Measurements from ENCODE around the gene IL4I1. TPM values are rescaled to one million over a fixed set of nuclear protein-coding genes. Genes with fewer than 3 reads are reported as not detected.

The IL4I1 gene
- total RNA-seq, 4 donors from 2014 or later = 0.56 to 0.91 (median 0.73) TPM

DNA sequence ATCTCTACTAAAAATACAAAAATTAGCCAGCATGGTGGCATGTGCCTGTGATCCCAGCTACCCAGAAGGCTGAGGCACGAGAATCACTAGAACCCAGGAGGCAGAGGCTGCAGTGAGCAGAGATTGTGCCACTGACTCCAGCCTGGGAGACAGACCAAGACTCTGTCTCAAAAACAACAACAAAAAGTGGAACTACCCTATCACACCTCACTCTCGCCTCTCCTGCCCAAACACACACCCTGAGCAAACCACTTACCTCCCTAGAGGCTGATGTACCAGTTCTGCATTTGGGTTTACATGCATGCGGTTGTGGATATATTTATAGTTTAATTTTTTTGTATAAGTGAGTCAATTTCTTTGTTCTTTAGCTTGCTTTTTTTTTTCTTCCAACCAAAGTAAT lies 53.4 kb downstream of the IL4I1 start:
- intact Hi-C loops (cut with DNase I) = no loop called here
- TF ChIP-seq, protein P1, sequence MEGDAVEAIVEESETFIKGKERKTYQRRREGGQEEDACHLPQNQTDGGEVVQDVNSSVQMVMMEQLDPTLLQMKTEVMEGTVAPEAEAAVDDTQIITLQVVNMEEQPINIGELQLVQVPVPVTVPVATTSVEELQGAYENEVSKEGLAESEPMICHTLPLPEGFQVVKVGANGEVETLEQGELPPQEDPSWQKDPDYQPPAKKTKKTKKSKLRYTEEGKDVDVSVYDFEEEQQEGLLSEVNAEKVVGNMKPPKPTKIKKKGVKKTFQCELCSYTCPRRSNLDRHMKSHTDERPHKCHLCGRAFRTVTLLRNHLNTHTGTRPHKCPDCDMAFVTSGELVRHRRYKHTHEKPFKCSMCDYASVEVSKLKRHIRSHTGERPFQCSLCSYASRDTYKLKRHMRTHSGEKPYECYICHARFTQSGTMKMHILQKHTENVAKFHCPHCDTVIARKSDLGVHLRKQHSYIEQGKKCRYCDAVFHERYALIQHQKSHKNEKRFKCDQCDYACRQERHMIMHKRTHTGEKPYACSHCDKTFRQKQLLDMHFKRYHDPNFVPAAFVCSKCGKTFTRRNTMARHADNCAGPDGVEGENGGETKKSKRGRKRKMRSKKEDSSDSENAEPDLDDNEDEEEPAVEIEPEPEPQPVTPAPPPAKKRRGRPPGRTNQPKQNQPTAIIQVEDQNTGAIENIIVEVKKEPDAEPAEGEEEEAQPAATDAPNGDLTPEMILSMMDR (IDR thresholded peaks at IDR 0.05) = no peak
- no peak for TF ChIP-seq POLR2A (IDR thresholded peaks at IDR 0.05)
- no peak for DNase-seq
- no peaks in the 10 kb centered on the region for H3K9me3 ChIP-seq
- H3K27ac ChIP-seq = no peak overlapping the region
- H3K36me3 ChIP-seq = peaks cover 4 to 27% (median 6%) of the 10 kb centered on the region in 3 donors
- no peaks in the 10 kb centered on the region for H3K27me3 ChIP-seq
- 78 to 85% methylated on average over 3 of the region's 3 CpGs for WGBS, 2 donors
- no peak overlapping the region for H3K4me3 ChIP-seq
- peaks cover 0 to 4% (median 3%) of the 10 kb centered on the region in 3 donors for H3K4me1 ChIP-seq

DNA sequence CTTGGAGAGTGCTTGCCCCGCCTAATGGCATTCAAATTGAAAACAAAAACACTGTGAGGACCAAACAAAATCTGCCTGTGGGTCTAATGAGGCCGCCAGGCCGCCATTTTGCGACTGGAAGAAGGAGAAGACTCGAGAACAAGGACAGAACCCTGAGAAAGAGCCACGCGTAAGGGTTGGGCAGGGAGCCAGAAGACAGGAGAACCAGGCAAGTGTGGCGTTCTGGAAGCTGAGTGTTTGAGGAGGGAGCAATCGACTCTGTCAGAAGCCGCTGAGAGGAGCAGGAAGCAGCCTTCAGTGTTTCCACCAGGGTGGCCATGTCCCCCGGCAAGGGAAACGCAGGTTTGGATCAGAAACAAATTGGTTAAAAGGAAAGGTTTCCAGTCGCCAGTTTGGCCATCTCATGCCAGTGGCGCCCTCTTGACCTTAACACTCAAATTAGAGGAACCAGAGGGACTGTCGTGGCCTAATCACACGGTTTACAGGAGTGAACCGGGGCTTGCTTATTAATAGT lies 55.9 kb downstream of the IL4I1 start:
- Histone ChIP-seq H3K4me1 (no peaks in the 10 kb centered on the region), H3K36me3 (peaks cover 11 to 52% (median 16%) of the 10 kb centered on the region in 3 donors), H3K9me3 (no peaks in the 10 kb centered on the region), H3K4me3 (no peak overlapping the region), H3K27ac (no peak overlapping the region), H3K27me3 (no peaks in the 10 kb centered on the region)
- no peak for DNase-seq
- intact Hi-C loops (cut with DNase I) = no loop called here
- 92 to 94% methylated on average over 17 of the region's 17 CpGs for WGBS, 2 donors
- TF ChIP-seq, protein P1 (IDR thresholded peaks at IDR 0.05) = no peak
- no peak for TF ChIP-seq POLR2A (IDR thresholded peaks at IDR 0.05)

DNA sequence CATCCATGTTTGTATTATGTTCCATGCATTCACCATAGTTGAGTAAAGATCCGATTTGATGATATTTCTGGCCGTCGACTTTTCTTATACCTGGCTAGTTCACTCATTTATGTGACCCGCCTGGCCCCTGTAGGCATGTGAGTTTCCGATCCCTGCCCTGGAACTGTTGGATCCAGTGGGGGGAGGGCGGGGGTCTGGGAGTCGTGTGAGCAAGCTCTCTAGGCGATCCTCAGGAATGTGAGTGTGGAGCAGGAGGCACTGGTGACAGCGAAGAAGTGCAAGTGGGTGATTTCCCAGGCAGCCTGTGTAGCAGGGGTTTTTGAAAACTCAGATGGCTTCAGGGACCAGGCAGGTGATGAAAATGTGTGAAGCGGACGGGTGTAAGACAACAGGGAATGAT lies 56.4 kb downstream of the IL4I1 start:
- intact Hi-C loops (cut with DNase I) = no loop called here
- no peak for DNase-seq
- 86 to 91% methylated on average over 8 to 11 of the region's 11 CpGs for WGBS, 2 donors
- Histone ChIP-seq H3K36me3 (peaks cover 16 to 56% (median 21%) of the 10 kb centered on the region in 3 donors), H3K4me1 (no peaks in the 10 kb centered on the region), H3K27me3 (no peaks in the 10 kb centered on the region), H3K27ac (no peak overlapping the region), H3K9me3 (no peaks in the 10 kb centered on the region), H3K4me3 (no peak overlapping the region)
- no peak for TF ChIP-seq POLR2A (IDR thresholded peaks at IDR 0.05)
- TF ChIP-seq, protein P1 (IDR thresholded peaks at IDR 0.05) = no peak

DNA sequence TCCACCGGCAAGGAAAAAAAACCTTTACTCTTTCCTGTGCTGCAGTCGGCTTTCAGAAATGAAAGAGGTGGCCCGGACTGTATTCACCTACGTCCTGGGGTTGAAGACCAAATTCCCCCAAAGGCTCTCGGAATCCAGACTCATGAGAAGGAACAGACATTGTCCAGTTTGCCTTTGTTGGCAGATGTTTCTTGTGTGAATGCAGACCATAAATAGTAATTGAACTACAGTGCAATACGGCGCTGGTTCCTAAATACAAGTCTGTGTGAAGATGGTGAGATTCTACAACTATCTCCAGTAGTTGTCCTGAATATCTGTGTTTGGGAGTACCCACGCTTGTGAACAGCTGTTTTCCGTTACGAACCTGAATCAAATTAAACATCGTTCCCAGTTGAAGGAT lies 57.0 kb downstream of the IL4I1 start:
- TF ChIP-seq, protein P1 (IDR thresholded peaks at IDR 0.05) = no peak
- no peak for TF ChIP-seq POLR2A (IDR thresholded peaks at IDR 0.05)

More for the DNA sequence above, 57.0 kb downstream of the IL4I1 start:
- no peak overlapping the region for H3K4me3 ChIP-seq
- H3K9me3 ChIP-seq = no peaks in the 10 kb centered on the region
- intact Hi-C loops (cut with DNase I) = no loop called here
- no peak overlapping the region for H3K27ac ChIP-seq
- no peaks in the 10 kb centered on the region for H3K27me3 ChIP-seq
- peaks cover 16 to 62% (median 27%) of the 10 kb centered on the region in 3 donors for H3K36me3 ChIP-seq
- no peak for DNase-seq
- H3K4me1 ChIP-seq = no peaks in the 10 kb centered on the region
- WGBS, 2 donors = 94 to 97% methylated on average over 10 to 11 of the region's 11 CpGs

Small RNAs within 50 kb of the gene (small RNA-seq; reads per million reads assigned to genes)
- gene MIR4749 = 0 to 0.18 (median 0.07) reads per million in 4 donors

Other genes starting within 250 kb of the IL4I1 start
- gene IRF3, start 231.0 kb downstream of the IL4I1 start, total RNA-seq = 10 to 100 TPM; 33.5 to 69.1 (median 49.4) TPM
- gene BCL2L12, start 231.0 kb downstream of the IL4I1 start, total RNA-seq = 10 to 100 TPM in 1 of 4 donors, 1 to 10 TPM in 3; 4.4 to 12.9 (median 5.8) TPM
- 100 to 1,000 TPM in 3 of 4 donors, 10 to 100 TPM in 1; 86.1 to 206 (median 182) TPM for gene PRMT1, start 219.6 kb downstream of the IL4I1 start, total RNA-seq
- 1 to 10 TPM in 3 of 4 donors, under 1 TPM in 1; 0.91 to 2.8 (median 1.8) TPM for gene ADM5, start 207.3 kb downstream of the IL4I1 start, total RNA-seq
- 1 to 10 TPM in 2 of 4 donors, under 1 TPM in 2; 0.48 to 4.8 (median 1.1) TPM for gene CPT1C, start 205.8 kb downstream of the IL4I1 start, total RNA-seq
- gene TSKS, start 133.6 kb downstream of the IL4I1 start, total RNA-seq = not detected
- 10 to 100 TPM; 50.7 to 77.8 (median 65.8) TPM for gene AP2A1, start 129.9 kb downstream of the IL4I1 start, total RNA-seq
- 10 to 100 TPM in 1 of 4 donors, 1 to 10 TPM in 3; 4.7 to 13.7 (median 8.1) TPM for gene FUZ, start 83.6 kb downstream of the IL4I1 start, total RNA-seq
- 10 to 100 TPM; 16.9 to 27.7 (median 23.9) TPM for gene MED25, start 78.6 kb downstream of the IL4I1 start, total RNA-seq
- 10 to 100 TPM; 31.3 to 57.0 (median 45.2) TPM for gene PTOV1, start 45.7 kb downstream of the IL4I1 start, total RNA-seq
- 10 to 100 TPM; 33.3 to 42.3 (median 36.3) TPM for gene PNKP, start 29.3 kb downstream of the IL4I1 start, total RNA-seq
- 10 to 100 TPM; 16.2 to 31.0 (median 20.4) TPM for gene AKT1S1, start 19.5 kb downstream of the IL4I1 start, total RNA-seq
- 10 to 100 TPM in 3 of 4 donors, 1 to 10 TPM in 1; 6.7 to 25.9 (median 16.9) TPM for gene TBC1D17, start 19.2 kb downstream of the IL4I1 start, total RNA-seq
- 1 to 10 TPM; 3.3 to 9.7 (median 8.2) TPM for gene ATF5, start 32.3 kb upstream of the IL4I1 start, total RNA-seq
- 10 to 100 TPM; 34.5 to 40.1 (median 34.9) TPM for gene NUP62, start 32.6 kb upstream of the IL4I1 start, total RNA-seq
- under 1 TPM in 1 of 4 donors, not detected in 3; 0.38 TPM for gene SIGLEC11, start 64.3 kb upstream of the IL4I1 start, total RNA-seq
- gene VRK3, start 128.5 kb upstream of the IL4I1 start, total RNA-seq = 10 to 100 TPM; 12.7 to 26.1 (median 20.9) TPM
- gene ZNF473, start 129.1 kb upstream of the IL4I1 start, total RNA-seq = 10 to 100 TPM in 1 of 4 donors, 1 to 10 TPM in 3; 3.6 to 14.9 (median 4.5) TPM

All from esophagus squamous epithelium (tissue), 5 donors.